HG03575 (cell line): Measurements from ENCODE around the gene PLCH2.

Source experiments
- ATAC-seq: cut with Tn5 transposase; IDR thresholded peaks from one replicate; pipeline ENCODE4 v1.9.1; 2021; ENCODE audit not compliant: unreplicated experiment, insufficient number of reproducible peaks, low FRiP score; ENCODE audit errors: extremely low read depth

The PLCH2 gene

GRCh38 chr1:2472561-2473177 lies 3.4 kb upstream of the PLCH2 start:
- no peak for ATAC-seq

GRCh38 chr1:2473198-2473597 lies 2.9 kb upstream of the PLCH2 start:
- ATAC-seq = no peak

- ATAC-seq = no peak
Observed at GRCh38 chr1:2474104-2474844, 1.8 kb upstream of the PLCH2 start.

GRCh38 chr1:2474933-2475371 lies 1.1 kb upstream of the PLCH2 start:
- no peak for ATAC-seq

- ATAC-seq = no peak
Observed at GRCh38 chr1:2475571-2475970, 518 bp upstream of the PLCH2 start.

- ATAC-seq = no peak
Observed at GRCh38 chr1:2477309-2477708, 1.2 kb downstream of the PLCH2 start.

- no peak for ATAC-seq
Observed at GRCh38 chr1:2477791-2478499, 1.9 kb downstream of the PLCH2 start.

GRCh38 chr1:2479186-2479585 lies 3.1 kb downstream of the PLCH2 start:
- ATAC-seq = no peak

- ATAC-seq = no peak
Observed at GRCh38 chr1:2479618-2480017, 3.5 kb downstream of the PLCH2 start.

GRCh38 chr1:2480236-2480985 lies 4.3 kb downstream of the PLCH2 start:
- no peak for ATAC-seq

- ATAC-seq = no peak
Observed at GRCh38 chr1:2480986-2481364, 4.9 kb downstream of the PLCH2 start.

- no peak for ATAC-seq
Observed at GRCh38 chr1:2481885-2482284, 5.8 kb downstream of the PLCH2 start.

- ATAC-seq = no peak
Observed at GRCh38 chr1:2482588-2482987, 6.5 kb downstream of the PLCH2 start.

- no peak for ATAC-seq
Observed at GRCh38 chr1:2483026-2483425, 6.9 kb downstream of the PLCH2 start.

GRCh38 chr1:2483970-2484369 lies 7.9 kb downstream of the PLCH2 start:
- ATAC-seq = no peak

GRCh38 chr1:2486041-2486440 lies 10.0 kb downstream of the PLCH2 start:
- no peak for ATAC-seq

GRCh38 chr1:2486558-2486957 lies 10.5 kb downstream of the PLCH2 start:
- ATAC-seq = no peak

GRCh38 chr1:2488688-2489087 lies 12.6 kb downstream of the PLCH2 start:
- ATAC-seq = no peak

- ATAC-seq = no peak
Observed at GRCh38 chr1:2489615-2490014, 13.5 kb downstream of the PLCH2 start.

- ATAC-seq = no peak
Observed at GRCh38 chr1:2492091-2492490, 16.0 kb downstream of the PLCH2 start.
